ENCODE results near the gene MGAT4C.
"Not testable (repeated sequence)": the region's sequence is repeated elsewhere in the genome, so short reads cannot be mapped to it uniquely, and the experiment has no call there.

MGAT4C gene
- 0 reads per million in 2 donors for total RNA-seq

GRCh38 chr12:86256163-86256562 is at the start of gene MGAT4C:
Gene MGAT4C (minus strand): TSS chr12:86256391.
- DNase-seq: no peak

GRCh38 chr12:86296396-86296795 is 40.2 kb upstream of the MGAT4C start:
- not testable (repeated sequence) for DNase-seq

- DNase-seq: no peak
These were observed 37.6 kb upstream of the MGAT4C start for GRCh38 chr12:86293682-86294240.

DNA sequence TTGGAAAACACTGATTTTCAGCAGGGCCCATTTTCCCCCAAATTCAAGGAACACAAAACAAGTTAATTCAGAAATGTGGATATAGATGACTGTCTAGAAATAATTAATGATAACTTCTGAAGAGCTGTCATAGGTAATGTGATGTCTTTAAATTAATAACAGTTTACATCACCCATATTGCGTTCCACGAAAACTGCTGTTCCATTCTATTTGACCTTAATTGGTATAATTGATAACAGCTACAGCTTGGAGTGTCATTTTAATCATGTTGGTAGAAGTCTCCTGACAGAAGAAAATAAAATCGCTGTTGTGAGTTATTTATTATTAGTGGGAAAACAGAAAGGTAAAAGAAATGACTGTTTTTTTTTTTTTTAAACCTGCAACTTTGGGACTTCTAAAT is 36.3 kb upstream of the MGAT4C start:
- DNase-seq: no peak

GRCh38 chr12:86290615-86291014 is 34.4 kb upstream of the MGAT4C start:
- no peak for DNase-seq

DNA sequence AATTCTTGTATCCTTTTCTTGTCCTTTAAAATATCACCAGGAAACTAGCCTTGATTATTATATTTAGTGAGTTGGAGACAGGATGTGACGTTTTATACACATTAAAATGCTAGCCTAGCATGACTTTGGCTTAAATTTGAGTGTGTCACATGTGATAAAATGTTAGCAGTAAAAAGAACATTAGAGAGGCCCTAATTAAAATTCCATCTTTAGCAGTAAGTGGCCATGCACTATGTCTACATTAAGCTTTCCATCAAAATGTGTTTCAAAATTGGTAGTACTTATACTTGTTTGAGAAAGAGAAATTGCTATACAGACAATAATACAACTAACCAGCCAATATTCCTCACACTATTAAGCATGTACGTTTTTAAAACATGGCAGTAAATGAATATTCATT is 29.9 kb upstream of the MGAT4C start:
- no peak for DNase-seq

- DNase-seq: no peak
These were observed 27.4 kb upstream of the MGAT4C start for GRCh38 chr12:86283620-86284019.

DNA sequence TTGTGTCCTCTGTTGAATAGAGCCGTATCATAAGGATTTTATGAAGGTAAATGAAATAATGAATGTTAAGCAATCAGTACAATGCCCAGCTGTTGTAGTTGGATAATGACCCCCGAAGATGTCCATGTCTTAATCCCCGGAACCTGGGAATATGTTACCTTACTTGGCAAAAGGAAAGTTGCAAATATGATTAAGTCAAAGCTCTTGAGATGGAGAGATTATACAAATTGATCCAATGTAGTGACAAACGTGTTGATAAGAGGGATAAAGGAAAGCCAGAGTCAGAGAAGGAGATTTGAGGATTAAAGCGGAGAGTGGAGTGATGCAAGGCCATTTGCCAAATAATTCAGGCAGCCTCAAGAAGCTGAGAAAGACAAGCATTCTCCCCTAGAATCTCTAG is 19.2 kb upstream of the MGAT4C start:
- no peak for DNase-seq

GRCh38 chr12:86265329-86265695 is 9.1 kb upstream of the MGAT4C start:
- DNase-seq: no peak

GRCh38 chr12:86264451-86265328 is 8.5 kb upstream of the MGAT4C start:
- no peak for DNase-seq

DNA sequence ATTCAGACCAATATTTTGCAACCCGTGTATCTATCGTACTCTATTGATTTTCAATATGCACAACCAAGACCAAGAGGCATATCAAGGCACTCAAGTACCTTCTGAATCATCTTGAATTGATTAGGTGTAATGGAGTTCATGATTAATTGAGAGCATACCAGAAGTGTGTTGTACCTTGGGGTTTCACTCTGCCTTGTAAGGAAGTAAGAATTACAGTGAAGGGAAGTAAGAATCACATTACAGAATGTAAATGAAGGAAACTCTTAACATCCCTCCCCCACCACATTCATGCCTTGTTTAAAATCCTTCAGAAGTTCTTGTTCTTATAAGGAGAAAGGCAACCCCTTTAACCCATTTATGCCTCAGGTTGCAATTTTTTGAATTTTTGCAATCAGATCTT is 5.4 kb upstream of the MGAT4C start:
- no peak for DNase-seq

- no peak for DNase-seq
These were observed 5.0 kb upstream of the MGAT4C start for GRCh38 chr12:86261142-86261541.

DNA sequence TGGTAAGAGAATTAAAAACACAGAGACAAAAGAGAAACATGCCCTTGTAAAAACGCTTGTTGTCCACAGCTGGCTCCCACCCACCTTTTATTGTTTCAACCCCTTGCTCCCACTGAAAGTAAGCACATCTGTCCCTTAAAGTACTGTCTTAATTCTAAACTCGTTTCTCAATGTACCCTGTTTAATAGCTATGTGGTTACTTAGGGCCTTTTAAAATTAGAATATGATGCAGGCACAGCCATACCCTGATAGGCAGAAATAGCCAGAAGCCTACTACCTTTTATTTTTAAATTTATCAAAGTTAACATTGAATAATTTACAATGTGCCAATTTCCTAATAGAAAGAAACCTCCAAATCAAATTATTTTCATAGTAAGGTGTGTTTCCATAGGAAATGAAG is 4.0 kb upstream of the MGAT4C start:
- DNase-seq: no peak

DNA sequence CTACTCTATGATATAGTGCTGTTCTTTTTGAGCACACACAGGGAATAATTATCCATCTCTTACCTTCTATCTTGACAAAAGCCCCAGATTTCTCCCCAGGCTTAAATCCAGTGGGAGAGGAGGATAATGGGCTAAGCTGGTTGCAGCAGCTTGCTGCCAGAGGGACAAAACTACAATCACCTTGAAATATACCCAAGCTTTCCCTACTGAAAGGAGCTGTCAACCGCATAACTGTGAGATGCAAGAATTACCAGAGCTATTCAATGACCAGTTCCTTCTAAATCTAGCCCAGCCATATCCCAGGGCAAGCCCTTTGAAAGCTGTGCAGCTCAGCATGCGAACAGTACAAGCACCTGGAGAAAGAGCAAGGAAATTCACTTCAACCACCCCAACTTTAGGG is 943 bp upstream of the MGAT4C start:
- no peak for DNase-seq

DNA sequence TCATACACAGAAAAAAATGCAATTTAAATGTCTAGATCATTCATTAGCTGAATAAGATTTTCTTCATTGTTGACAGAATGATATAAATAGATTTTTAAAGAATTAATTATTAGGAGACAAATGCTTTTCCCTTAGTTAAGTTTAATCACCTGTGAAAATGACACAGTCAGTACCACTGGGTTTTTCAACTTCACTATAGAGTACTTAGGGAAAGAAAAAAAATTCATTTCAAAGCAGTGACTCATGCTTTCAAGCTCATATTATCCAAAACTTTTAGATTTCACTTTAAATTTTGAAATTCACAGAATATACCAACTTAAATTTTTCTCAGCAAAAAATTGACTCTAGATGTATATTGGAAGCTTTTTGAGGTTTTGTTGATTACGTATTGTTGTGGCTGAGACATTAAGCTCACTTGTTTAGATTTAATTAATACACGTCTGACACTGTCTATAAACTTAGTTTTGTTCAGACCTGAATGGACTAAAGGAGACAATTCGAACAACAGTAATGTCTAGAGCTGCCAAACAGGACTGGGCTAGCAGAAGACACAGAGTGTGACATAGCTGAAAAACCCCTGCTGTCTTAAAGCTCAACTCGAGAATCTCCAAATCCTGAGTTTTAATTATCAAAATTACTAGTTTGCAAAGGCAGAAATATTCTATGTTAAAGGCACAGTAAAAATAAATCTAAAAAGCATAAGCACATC is 1.6 kb downstream of the MGAT4C start:
- DNase-seq: no peak

DNA sequence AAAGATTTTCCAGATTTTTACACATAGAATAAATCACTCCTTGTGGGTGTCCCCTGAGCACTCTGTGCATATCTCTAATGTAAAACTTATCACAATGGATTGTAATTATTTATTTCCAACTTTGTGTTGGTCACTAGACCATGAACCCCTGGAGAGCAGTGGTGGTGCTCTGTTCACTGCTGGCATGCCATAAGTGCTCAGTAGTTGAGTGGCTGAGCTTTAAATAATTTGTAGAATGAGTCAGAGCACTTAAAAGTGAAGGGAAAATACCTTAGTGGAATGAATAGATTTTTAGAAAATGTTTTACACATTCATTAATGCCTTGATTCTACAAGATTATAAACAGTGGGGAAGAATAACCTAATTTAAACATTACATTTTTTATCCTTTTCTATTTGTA is 6.3 kb downstream of the MGAT4C start:
- DNase-seq: no peak

DNA sequence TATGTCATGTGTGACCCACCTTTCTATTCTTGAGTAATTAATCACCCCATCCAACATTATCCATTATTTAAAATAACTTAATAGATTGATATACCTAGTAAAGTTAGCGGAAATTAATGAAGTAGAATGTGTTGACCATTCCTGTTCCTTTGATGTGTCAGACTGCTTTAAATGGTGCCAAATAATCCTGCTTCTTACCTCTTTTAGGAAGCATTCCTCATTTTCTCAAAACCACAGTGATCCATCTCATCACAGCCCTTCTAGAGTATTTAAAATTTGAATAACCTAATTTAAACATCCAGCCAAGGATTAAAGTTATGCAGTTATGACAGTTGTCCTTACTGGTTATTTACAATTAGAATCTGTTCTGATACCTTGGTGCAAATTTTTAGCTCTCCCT is 6.9 kb downstream of the MGAT4C start:
- DNase-seq: no peak

DNA sequence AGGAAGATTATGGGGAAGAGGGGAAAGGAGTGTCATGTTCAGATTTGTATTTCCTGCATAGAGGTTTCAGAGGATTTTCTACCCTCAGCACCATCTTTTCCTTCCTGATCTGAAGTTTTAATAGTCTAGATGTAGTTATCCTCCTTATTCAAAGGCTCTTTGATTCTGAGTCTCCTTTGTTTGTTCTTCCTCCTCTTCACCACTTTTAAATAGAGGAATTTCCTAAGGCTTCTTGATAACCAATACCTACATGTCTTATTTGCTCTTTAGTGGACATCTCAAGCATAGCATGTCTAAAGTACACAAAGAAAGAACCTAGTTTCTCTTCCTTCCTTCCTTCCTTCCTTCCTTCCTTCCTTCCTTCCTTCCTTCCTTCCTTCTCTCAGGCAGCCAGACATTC is 8.3 kb downstream of the MGAT4C start:
- no peak for DNase-seq

DNA sequence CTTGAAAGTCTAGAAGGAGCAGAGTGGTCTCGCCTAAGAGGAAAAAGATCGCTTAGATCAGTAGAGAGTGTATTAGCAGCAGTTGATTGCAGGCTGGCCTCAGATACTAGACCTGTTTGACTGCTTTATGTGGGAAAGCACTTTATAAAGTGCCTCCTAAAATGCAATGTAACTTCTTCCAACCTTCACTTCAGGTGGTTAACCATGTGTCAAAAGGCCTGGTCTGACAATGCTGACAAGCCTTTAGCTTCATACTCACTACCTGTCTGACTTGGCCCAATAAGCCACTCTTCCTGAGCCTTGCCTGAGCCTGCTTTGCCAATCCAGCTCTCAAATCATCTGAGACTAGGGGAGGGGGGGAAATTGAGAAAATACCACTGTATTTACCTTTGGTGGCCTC is 14.6 kb downstream of the MGAT4C start:
- no peak for DNase-seq

GRCh38 chr12:86234316-86234855 is 21.8 kb downstream of the MGAT4C start:
- no peak for DNase-seq

DNA sequence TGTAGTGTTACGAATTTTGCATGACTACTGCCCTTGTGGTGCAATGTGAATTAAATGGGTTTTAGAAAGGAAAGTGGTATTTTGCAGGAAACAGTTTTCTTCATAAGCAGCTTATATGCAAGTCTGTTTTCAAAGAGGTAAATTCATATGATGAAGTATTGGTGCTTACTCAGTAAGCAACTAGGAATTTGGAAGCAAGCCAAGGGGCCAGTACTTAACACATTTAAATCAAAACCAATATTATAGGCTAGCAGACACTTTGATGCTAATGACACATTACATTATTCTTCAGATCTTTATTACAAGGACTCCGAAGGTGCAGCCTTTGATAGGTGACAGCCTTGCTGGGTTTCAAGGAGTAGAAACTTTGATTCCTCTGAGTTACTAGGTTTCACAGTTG is 23.1 kb downstream of the MGAT4C start:
- no peak for DNase-seq

DNA sequence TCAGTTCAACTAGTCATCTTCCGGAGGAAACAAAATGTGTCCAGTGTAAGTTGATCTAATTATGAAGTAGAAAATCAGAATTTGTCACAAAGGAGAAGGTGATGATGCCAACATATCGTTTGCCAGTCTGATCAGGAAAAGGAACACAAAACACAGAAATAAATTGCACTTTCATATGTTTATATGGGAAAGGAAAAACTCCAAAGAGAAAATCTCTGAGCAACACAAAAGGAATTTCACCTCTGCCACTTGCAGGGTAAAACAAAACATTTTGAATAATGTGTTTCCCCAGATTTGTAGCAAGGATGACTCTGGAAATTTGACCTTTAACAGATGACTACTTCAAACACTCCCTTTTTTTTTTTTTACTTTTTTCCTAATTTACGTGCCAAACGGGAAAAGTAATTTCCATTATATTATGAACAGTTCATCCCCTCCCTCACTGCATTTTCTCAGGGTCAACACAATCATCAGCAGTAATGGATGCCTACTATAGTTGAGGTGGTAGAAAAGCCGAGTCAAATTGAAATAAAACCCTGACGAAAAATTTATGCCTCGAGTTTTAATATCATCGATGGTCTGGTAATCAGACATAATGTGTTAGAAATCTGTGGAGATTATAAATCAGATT is 25.6 kb downstream of the MGAT4C start:
- DNase-seq: no peak

- no peak for DNase-seq
These were observed 26.4 kb downstream of the MGAT4C start for GRCh38 chr12:86229772-86230171.

Data from T-helper 9 cell (primary cell).